Measurements from ENCODE around the gene AUTS2.

The AUTS2 gene

GRCh38 chr7:69857014-69857413, 258.7 kb downstream of the AUTS2 start:
- DNase-seq (ENCODE audit: low read depth in 2 of 2) = no peak

GRCh38 chr7:69858471-69858870, 260.2 kb downstream of the AUTS2 start:
- no peak for DNase-seq (ENCODE audit: low read depth in 2 of 2)

- no peak for DNase-seq (ENCODE audit: low read depth in 2 of 2)
Measured at GRCh38 chr7:69859342-69859741, 261.1 kb downstream of the AUTS2 start.

GRCh38 chr7:69860486-69860885, 262.2 kb downstream of the AUTS2 start:
- no peak for DNase-seq (ENCODE audit: low read depth in 2 of 2)

GRCh38 chr7:69860941-69861622, 262.8 kb downstream of the AUTS2 start:
- no peak for DNase-seq (ENCODE audit: low read depth in 2 of 2)

- no peak for DNase-seq (ENCODE audit: low read depth in 2 of 2)
Measured at GRCh38 chr7:69862413-69863064, 264.3 kb downstream of the AUTS2 start.

- DNase-seq (ENCODE audit: low read depth in 2 of 2) = no peak
Measured at GRCh38 chr7:69864274-69864673, 266.0 kb downstream of the AUTS2 start.

GRCh38 chr7:69864822-69865221, 266.5 kb downstream of the AUTS2 start:
- no peak for DNase-seq (ENCODE audit: low read depth in 2 of 2)

- no peak for DNase-seq (ENCODE audit: low read depth in 2 of 2)
Measured at GRCh38 chr7:69868921-69869320, 270.6 kb downstream of the AUTS2 start.

GRCh38 chr7:69871213-69871885, 273.1 kb downstream of the AUTS2 start:
- no peak for DNase-seq (ENCODE audit: low read depth in 2 of 2)

- DNase-seq (ENCODE audit: low read depth in 2 of 2) = no peak
Measured at GRCh38 chr7:69871886-69872569, 273.8 kb downstream of the AUTS2 start.

- DNase-seq (ENCODE audit: low read depth in 2 of 2) = no peak
Measured at GRCh38 chr7:69873512-69873911, 275.2 kb downstream of the AUTS2 start.

- no peak for DNase-seq (ENCODE audit: low read depth in 2 of 2)
Measured at GRCh38 chr7:69878015-69878414, 279.7 kb downstream of the AUTS2 start.

- DNase-seq (ENCODE audit: low read depth in 2 of 2) = no peak
Measured at GRCh38 chr7:69878591-69878990, 280.3 kb downstream of the AUTS2 start.

- DNase-seq (ENCODE audit: low read depth in 2 of 2) = no peak
Measured at GRCh38 chr7:69879989-69880388, 281.7 kb downstream of the AUTS2 start.

- no peak for DNase-seq (ENCODE audit: low read depth in 2 of 2)
Measured at GRCh38 chr7:69880840-69881239, 282.6 kb downstream of the AUTS2 start.

- DNase-seq (ENCODE audit: low read depth in 2 of 2) = no peak
Measured at GRCh38 chr7:69882269-69882668, 284.0 kb downstream of the AUTS2 start.

GRCh38 chr7:69883399-69883891, 285.2 kb downstream of the AUTS2 start:
- no peak for DNase-seq (ENCODE audit: low read depth in 2 of 2)

- no peak for DNase-seq (ENCODE audit: low read depth in 2 of 2)
Measured at GRCh38 chr7:69885431-69885830, 287.2 kb downstream of the AUTS2 start.

GRCh38 chr7:69889338-69889975, 291.2 kb downstream of the AUTS2 start:
- no peak for DNase-seq (ENCODE audit: low read depth in 2 of 2)

- no peak for DNase-seq (ENCODE audit: low read depth in 2 of 2)
Measured at GRCh38 chr7:69889976-69890351, 291.7 kb downstream of the AUTS2 start.

- no peak for DNase-seq (ENCODE audit: low read depth in 2 of 2)
Measured at GRCh38 chr7:69892790-69893189, 294.5 kb downstream of the AUTS2 start.
